IPS DF 19.7 (cell line): ENCODE measurements around the gene COPS7A.
A peak's percentile ranks its signal among the peaks of the same experiment; 100 is the strongest.

ENCODE experiments used
- DNase-seq: peaks from one replicate; pipeline ENCODE4 v3.0.0-alpha.2; 2013; ENCODE audit warnings: low read depth, low spot score

COPS7A gene

GRCh38 chr12:6769666-6770065 lies 45.8 kb downstream of the COPS7A start:
- DNase-seq: no peak

DNA sequence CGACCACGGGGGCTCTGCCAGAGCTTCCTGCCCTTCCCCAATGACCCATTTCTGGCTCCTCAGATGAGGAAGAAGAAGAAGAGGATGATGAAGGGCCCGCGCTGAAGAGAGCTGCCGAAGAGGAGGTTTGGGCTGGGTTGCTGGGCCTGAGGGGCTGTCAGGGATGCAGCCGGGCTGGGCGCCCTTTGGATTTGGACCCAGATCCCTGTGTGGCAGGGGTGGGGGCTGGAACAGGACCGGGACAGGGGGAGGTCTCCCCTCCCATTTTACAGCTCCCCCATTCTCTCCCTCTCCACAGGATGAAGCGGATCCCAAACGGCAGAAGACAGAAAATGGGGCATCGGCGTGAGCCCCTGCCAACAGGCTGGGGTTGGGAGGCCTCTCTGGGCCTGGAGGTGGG lies 46.2 kb downstream of the COPS7A start:
- DNase-seq: no peak

DNA sequence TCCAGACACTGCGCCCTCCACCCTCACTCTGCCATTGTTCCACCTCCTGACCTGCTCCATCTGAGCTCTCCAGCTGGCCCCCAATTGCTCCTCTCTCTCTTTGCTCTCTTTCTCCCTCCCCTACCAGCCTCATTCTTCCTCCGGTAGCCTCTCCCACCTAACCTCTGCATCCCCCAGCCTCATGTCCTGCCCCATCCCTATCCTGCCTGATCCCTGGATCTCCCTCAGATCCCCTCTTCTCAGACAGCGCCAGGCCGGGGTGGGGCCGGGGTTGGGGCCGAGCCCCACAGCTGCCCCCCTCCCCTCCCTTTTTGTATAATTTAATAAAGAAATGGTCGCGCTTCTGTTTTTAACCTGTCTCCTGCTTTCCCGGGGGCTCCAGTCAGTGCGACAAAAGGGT lies 46.8 kb downstream of the COPS7A start:
- no peak for DNase-seq

GRCh38 chr12:6771091-6771495 lies 47.2 kb downstream of the COPS7A start:
- DNase-seq: no peak

GRCh38 chr12:6771509-6772330 lies 47.9 kb downstream of the COPS7A start:
- DNase-seq: no peak

DNA sequence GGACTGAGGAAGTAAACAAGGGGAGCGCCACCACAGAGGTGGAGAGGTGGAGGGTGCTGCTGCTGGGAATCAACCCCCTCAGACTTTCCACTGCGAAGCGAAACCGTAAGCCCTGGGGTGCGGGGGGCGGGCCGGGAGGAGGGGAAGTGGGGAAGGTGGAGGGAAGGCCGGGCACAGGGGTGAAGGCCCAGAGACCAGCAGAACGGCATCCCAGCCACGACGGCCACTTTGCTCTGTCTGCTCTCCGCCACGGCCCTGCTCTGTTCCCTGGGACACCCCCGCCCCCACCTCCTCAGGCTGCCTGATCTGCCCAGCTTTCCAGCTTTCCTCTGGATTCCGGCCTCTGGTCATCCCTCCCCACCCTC lies 48.5 kb downstream of the COPS7A start, which contains the start of gene LAG3:
Gene LAG3 (plus strand): TSS at position 190 of the 365 bp plus-strand sequence. CDS start 333 bp downstream, outside the sequence.
- no peak for DNase-seq

GRCh38 chr12:6772726-6773589 lies 49.1 kb downstream of the COPS7A start:
- no peak for DNase-seq

DNA sequence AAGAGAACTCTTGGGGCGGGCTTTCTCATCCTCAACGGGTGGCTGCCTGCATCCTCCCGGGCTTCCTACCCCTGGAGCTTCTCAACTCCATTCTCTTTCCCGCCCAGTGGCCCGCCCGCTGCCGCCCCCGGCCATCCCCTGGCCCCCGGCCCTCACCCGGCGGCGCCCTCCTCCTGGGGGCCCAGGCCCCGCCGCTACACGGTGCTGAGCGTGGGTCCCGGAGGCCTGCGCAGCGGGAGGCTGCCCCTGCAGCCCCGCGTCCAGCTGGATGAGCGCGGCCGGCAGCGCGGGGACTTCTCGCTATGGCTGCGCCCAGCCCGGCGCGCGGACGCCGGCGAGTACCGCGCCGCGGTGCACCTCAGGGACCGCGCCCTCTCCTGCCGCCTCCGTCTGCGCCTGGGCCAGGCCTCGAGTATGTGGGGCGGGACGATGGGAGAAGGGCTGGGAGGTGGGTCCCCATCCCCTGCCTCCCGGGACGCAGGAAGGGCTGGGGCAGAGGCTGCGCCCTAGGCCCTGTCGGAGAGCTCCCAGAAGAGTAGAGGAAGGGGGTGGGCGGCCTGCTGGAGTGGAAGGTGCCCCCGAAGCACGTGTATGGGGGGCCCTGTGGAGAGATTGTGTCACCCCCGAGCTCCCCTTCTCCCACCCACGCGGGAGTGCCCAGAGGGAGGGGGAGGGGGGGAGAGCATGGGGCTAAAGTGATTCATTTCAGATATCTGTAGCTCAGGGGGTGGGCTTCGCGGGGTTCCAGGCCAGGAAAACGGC lies 49.9 kb downstream of the COPS7A start:
- no peak for DNase-seq

GRCh38 chr12:6774499-6775062 lies 50.7 kb downstream of the COPS7A start:
- DNase-seq: no peak

- no peak for DNase-seq
Measured at GRCh38 chr12:6775185-6776174, 51.6 kb downstream of the COPS7A start.

DNA sequence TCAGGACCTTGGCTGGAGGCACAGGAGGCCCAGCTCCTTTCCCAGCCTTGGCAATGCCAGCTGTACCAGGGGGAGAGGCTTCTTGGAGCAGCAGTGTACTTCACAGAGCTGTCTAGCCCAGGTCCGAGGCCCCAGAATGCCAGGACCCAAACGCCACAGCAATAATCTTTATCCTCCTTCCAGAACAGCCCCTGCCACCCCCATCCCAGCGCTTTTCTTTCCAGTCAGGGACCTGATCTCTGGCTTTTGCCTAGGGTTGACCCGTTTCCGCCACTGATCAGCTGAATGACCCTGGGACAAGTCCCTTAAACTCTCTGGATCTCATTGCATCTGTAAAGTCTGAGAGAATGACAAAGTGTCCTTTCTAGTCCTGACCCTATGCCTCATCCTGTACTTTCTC lies 53.5 kb downstream of the COPS7A start:
- DNase-seq: no peak

DNA sequence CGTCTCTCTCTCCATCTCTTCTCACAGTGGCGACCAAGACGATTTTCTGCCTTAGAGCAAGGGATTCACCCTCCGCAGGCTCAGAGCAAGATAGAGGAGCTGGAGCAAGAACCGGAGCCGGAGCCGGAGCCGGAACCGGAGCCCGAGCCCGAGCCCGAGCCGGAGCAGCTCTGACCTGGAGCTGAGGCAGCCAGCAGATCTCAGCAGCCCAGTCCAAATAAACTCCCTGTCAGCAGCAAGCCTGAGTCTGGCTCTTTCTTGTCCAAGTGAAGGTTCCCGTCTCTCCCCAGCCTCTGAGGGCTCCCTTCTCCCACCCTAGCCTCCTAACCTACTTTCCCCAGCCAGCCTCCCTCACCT lies 54.3 kb downstream of the COPS7A start:
- no peak for DNase-seq

GRCh38 chr12:6778574-6779550 lies 55.0 kb downstream of the COPS7A start:
- DNase-seq: peak; percentile 86

GRCh38 chr12:6779708-6780432 lies 56.0 kb downstream of the COPS7A start:
- DNase-seq: no peak

DNA sequence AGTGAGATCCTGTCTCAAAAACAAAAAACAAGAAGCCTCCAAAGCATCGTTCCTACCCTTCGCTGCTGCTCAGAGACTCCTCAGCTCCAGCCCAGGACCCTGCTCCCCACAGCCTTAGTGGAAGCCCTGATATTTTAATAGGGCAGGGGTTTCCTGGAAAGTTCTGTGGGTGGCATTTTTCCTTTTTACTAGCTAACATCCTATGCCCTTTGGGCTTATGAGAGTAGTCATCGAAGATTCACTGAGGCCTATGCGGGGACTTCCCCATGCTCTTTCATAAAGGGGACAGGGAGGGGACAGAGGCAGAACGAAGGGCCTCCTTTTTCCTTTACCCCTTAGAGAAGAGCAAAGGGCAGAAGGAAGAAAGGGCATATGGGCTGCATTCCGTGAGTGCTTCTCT lies 56.7 kb downstream of the COPS7A start:
- no peak for DNase-seq
